GM12801 (cell line): ENCODE data around the gene MYOM3.

ENCODE experiments used
- TF ChIP-seq, protein P1 (sequence below): IDR thresholded peaks from one replicate; pipeline ENCODE4 v1.5.1; 2011; ENCODE audit warnings: control low read depth; ENCODE audit not compliant: insufficient read length; ENCODE audit errors: extremely low read depth

The MYOM3 gene

DNA sequence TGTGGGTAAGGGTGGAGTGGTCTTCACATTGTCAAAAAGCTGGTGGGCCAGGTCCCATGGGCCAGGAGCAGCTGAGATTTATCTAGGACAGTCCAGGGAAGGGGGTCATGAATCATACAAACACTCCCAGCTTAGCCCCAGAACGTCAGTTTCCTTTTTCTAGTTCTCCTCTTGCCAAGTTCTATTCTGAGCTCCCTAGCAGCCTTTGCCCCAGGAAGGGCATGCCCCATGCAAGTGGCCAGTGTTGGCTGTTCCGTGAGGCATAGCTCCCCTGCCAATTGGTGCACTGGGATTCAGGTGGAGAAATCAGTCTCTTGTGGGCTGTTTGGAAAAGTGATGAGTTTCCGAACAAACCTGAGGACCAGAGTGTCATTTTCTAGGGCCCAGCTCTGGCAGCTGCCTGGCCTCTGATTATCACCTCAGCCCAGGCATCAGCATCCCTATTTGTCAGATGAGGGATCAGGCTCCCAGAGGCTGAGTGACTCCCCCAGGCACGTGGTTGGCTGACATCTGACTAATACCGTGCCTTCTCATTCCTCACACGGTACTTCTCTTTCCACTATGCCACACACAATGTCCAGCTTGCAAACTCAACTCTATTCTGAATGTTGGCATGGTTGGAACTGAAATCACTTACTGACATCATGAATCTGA, 14.2 kb upstream of the MYOM3 start:
- TF ChIP-seq, protein P1, sequence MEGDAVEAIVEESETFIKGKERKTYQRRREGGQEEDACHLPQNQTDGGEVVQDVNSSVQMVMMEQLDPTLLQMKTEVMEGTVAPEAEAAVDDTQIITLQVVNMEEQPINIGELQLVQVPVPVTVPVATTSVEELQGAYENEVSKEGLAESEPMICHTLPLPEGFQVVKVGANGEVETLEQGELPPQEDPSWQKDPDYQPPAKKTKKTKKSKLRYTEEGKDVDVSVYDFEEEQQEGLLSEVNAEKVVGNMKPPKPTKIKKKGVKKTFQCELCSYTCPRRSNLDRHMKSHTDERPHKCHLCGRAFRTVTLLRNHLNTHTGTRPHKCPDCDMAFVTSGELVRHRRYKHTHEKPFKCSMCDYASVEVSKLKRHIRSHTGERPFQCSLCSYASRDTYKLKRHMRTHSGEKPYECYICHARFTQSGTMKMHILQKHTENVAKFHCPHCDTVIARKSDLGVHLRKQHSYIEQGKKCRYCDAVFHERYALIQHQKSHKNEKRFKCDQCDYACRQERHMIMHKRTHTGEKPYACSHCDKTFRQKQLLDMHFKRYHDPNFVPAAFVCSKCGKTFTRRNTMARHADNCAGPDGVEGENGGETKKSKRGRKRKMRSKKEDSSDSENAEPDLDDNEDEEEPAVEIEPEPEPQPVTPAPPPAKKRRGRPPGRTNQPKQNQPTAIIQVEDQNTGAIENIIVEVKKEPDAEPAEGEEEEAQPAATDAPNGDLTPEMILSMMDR, result no peak

- TF ChIP-seq, protein P1, result no peak
Observed at GRCh38 chr1:24125456-24125855, 13.5 kb upstream of the MYOM3 start.

GRCh38 chr1:24124980-24125379, 13.0 kb upstream of the MYOM3 start:
- TF ChIP-seq, protein P1, result no peak

DNA sequence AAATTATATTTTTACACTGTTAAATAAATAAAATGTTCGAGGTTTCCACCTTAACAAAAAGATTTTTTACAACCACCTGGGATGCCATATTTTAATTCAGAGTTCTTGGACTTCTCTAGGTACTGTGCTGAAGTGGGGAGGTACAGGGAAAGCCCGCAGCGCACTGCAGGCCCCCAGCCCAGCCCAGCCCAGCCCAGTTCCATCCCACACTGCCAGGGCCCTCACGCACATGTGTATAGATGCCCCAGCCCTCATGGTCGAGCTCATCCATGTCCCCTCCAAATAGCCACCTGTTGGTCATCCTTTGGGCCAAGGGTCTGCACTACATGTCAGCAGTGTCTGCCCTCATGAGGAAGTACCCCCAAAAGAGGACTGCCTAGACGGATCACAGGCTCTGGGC, 11.7 kb upstream of the MYOM3 start:
- TF ChIP-seq, protein P1, result no peak

DNA sequence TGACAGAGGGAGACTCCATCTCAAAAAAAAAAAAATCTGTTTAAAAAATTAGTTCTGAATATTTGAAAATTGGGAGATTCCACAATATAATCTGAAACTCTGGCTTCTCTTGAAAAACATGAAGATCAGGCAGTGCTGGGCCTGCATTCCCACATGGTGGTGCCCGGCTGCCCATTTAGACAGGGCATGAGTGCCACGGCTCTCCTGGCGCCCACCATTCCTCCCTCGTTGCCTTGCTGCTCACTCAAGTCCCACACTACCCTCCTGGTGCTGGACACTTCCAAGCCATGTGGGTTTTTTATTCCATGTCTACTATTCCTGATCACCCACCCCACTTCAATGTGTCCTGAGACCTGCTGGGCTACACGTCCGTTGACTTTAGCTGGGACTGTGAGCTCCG, 10.8 kb upstream of the MYOM3 start:
- TF ChIP-seq, protein P1, result no peak

GRCh38 chr1:24121406-24121805, 9.5 kb upstream of the MYOM3 start:
- TF ChIP-seq, protein P1, result no peak

GRCh38 chr1:24120965-24121364, 9.0 kb upstream of the MYOM3 start:
- TF ChIP-seq, protein P1, result no peak
